Loucy (cell line): ENCODE measurements around the gene PLAC8.

Experiments
- CTCF ChIP-seq: fragments of 200-600 bp; sonication (generic); conservative IDR thresholded peaks from 2 replicates; pipeline ENCODE4 v1.5.1; 2014; ENCODE audit warnings: mild to moderate bottlenecking, antibody characterized with exemption, low read length
- EZH2phosphoT487 ChIP-seq: fragments of 200-600 bp; IDR thresholded peaks from 2 replicates; pipeline ENCODE4 v1.6.1; 2018; ENCODE audit warnings: antibody characterized with exemption, mild to moderate bottlenecking, moderate library complexity, borderline replicate concordance

DNA sequence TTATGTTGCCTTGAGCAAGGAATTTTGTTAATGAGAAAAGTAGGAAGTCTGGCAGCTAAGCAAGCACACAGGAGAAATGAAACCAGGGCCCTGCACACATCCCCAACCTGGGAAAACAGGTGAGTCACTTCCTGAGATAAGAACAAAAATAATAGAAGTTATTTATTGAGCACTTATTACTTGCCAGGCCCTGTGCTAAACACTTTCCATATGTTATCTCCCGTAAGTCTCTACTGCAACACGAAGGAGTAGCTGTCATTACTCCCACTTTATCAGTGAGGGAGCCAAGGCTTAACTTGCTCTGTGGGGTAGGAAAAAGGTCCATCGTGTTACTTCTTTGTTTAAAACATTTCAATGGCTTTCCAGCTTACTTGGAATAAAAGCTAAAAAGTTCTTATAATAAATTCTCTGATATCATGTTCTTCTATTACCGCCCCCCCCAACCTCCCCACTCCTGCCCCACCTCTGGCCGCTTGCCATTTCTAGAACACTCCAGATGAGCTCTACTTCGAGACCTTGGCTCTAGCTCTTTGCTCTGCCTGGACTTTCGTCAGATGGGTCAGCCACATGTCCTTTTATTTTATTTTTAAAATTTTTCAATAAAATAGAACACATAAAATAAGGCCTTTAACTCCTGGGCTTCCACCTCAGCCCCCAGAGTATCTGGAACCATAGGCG lies 36.3 kb upstream of the PLAC8 start:
- TF ChIP-seq CTCF, result no peak
- TF ChIP-seq EZH2phosphoT487, result no peak
